Measurements from ENCODE around the gene ADIG.

ADIG gene

GRCh38 chr20:38581013-38581412 lies at the start of gene ADIG:
Gene ADIG (plus strand): TSS chr20:38581197. CDS start chr20:38581251, 54 bp downstream.
- DNase-seq = no peak

GRCh38 chr20:38534756-38535155 lies 46.2 kb upstream of the ADIG start:
- DNase-seq = peak; percentile 9

- DNase-seq = peak; percentile 46
Observed at GRCh38 chr20:38536310-38536709, 44.7 kb upstream of the ADIG start.

DNA sequence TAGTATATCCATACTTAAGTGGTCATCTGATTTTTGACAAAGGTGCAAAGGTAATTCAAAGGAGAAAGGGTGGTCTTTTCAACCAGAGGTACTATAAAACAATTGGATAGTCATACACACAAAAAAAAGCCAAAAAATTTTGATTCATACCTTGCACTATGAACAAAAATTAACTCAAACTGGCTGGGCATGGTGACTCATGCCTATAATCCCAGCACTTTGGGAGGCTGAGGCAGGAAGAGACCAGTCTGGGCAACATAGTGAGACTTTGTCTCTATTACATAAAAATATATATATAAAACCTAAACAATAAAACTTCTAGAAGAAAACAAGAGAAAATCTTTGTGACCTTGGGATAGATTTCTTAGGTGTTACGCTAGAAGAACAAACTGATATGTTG lies 43.8 kb upstream of the ADIG start:
- DNase-seq = no peak

DNA sequence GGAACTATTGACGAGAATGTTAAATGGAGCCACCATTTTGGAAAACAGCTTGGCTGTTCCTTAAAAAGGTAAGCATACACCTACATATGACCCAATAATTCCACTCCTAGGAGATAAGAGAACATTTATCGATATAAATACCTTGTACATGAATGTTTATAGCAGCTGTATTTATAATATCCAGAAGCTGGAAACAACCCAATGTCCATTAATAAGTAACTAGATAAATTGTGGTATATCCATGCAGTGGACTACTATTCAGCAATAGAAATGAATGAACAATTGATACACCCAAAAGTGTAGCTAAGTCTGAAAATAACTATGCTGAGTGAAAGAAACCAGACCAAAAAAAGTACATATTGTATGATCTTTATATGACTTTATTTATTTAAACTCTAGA lies 42.2 kb upstream of the ADIG start:
- DNase-seq = no peak

DNA sequence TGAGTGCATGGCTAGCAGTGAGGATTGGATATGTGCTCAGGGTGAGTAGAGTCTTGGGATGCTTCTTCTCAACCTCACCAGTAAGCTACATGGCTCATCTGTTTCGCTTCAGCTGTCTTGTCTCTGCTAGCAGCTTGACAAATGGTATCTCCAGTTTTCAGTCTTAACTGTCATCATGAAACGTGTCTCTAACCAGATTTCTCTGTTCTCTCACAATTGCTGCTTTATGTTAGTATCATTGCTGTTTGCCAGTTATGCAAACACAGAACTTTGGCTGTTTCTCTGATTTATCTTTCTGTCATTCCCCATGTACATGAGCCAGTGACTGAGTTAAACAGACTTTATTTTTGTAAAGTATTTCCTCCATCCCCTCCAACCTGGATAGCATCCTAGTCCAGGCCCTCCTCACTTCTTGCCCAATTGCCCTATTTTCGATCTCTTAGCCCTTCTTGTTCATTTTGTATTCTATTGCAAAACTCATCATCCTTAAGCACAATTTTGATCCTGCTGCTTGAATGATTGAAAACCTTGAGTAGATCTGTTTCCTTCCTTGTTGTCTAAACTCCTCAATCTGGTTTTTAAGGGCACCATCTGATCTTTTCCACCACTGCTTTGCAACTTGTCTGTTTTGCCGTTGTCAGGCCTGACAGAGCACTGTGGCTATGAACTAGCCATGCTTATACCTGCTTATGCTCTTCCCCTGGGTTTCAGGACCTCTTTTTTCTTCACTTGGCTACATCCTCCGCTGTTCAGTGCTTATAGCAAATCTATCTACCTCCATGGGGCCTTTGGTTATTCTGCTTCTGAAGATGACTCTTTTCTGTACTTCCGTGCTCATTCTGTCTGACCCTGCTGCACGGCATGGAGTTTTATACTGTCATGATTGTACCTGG lies 37.7 kb upstream of the ADIG start:
- no peak for DNase-seq

GRCh38 chr20:38545771-38546170 lies 35.2 kb upstream of the ADIG start:
- no peak for DNase-seq

GRCh38 chr20:38547288-38548085 lies 33.5 kb upstream of the ADIG start:
- DNase-seq = no peak

DNA sequence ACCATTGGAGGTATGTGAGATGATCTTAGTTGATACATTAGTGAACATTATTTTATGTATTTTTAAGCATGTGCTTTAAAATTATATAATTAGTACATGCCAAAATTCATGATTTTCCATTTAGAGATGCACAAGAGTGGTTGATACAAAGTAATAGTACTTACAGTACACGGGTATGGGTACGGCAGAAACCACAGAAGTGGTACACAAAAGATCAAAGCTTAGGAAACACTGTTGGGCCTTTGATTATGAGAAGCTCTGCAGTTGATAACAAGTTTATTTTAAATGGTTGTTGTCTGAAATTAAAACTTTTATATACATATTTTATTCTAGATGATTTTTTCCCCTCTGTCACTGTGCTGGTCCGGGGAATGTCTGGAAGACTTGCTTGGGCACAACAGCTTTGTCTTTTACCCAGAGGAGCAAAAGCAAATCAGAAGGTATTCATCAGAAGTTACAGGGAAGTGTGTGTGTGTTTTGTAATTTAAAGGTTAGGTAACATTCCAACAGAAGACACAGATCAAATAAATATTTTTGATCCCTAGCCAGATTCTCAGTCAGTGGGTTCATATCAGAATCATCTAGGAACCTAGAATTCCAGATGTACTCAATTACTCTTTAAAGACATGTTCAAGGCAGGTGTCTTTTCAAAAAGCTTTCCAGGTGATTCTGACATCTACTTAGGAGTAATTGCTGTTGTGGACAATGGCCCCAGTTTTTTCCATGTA lies 32.5 kb upstream of the ADIG start:
- no peak for DNase-seq

DNA sequence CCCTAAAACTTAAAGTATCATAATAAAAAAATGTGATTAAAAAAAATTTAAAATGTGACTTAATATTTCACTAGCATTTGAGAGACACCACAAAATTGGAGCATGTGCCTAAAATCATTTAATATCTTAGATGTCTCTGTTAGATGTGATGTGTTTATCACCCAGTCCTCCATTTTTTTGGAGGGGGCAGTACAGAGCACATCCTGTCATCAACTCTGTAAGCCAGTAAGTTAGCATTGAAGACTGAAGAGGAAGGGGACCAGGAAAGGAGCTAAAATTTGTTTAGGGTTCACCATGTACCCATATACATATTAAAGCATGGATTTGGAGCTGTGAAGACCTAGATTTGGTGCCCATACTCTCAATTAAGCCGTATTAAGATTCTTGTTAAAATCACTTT lies 30.7 kb upstream of the ADIG start:
- DNase-seq = no peak

GRCh38 chr20:38551056-38551626 lies 29.9 kb upstream of the ADIG start:
- DNase-seq = no peak

GRCh38 chr20:38554986-38555385 lies 26.0 kb upstream of the ADIG start:
- no peak for DNase-seq

- DNase-seq = no peak
Observed at GRCh38 chr20:38555395-38555794, 25.6 kb upstream of the ADIG start.

DNA sequence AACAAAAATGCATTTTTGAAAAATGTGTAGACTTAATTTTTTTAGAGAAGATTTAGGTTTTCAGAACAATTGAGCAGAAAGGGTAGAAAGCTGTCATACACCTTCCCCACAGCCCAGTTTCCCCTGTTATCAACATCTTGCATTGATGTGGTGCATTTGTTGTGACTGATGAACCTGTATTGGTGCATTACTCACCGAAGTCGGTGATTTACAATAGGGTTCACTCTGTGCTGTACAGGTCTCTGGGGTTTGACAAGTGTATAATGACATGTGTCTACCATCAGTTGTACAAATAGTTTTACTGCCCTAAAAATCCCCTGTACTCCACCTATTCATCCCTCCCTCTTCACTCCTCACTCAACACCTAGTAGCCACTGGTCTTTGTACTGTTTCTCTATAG lies 23.8 kb upstream of the ADIG start:
- DNase-seq = no peak

GRCh38 chr20:38558596-38559360 lies 22.2 kb upstream of the ADIG start:
- no peak for DNase-seq

- no peak for DNase-seq
Observed at GRCh38 chr20:38559764-38560163, 21.2 kb upstream of the ADIG start.

- no peak for DNase-seq
Observed at GRCh38 chr20:38563802-38564431, 17.1 kb upstream of the ADIG start.

GRCh38 chr20:38564680-38565079 lies 16.3 kb upstream of the ADIG start:
- no peak for DNase-seq

- DNase-seq = no peak
Observed at GRCh38 chr20:38566036-38566598, 14.9 kb upstream of the ADIG start.

DNA sequence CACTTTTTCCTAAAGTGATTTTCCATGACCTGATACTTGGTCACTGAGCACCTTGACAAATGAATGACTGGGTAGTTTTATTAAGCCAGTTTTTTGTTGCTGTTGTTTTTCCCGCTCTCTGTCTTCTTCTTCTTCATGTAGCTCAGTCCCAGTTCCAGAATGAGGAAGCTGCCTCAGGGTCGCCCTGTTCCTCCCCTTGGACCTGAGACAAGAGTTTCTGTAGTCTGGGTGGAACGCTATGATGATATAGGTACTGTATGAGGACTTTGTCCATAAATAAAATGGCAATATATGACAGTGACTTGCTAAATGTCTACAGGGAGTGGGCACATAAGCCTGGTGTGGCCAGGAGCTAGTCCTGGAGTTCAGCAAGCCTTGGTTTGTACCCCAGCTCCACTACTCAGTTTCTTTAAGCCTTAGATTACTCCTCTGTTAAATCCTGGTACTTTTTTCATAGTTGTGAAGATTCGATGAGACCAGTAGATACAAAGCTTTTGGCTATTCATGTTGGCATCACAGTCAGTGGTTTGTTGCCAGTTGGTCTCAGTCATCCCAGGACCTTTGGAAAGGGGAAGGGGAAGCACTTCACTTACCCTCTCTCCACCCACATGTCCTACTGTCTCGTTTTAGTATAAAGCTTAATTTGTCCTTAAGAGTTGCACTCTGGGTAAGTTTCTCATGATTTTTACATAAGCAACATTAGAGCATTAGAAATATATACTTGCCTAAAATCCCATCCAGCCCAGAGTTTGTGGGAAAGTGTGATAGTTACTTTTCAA lies 11.1 kb upstream of the ADIG start:
- peak; percentile 55 for DNase-seq

DNA sequence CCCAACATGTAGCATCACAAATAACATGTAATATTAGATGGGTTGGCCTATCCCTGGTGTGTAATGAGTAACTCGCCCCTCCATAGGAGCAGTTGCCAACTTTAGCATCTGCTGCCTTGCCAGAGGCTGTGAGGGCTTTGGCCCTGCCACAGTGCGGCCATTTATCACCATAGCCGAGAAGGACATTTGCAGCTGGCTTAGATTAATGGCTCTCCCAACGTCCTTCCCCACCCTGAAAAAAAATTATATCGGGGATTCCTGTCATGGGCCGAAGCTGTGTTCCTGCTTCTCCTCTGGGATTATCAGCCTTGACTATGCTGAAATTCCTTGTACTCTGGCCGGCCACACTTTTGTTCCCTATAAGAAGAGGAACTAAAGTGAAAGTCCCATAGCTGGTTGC lies 7.6 kb upstream of the ADIG start:
- DNase-seq = no peak

All from MV-4-11 (cell line).